Testis (tissue), 3 donors: ENCODE data around the gene ELSPBP1. TPM values are rescaled to one million over a fixed set of nuclear protein-coding genes. Genes with fewer than 3 reads are reported as not detected.

Source experiments
- DNase-seq: peaks from one replicate; pipeline ENCODE4 v3.0.0-alpha.2; 2019
- H3K27ac ChIP-seq, 2 donors: fragments of 200-600 bp; sonication (generic); one replicate each; pipeline ENCODE4 v1.5.1; 2019
- H3K27me3 ChIP-seq: fragments of 200-600 bp; sonication (generic); one replicate; pipeline ENCODE4 v1.5.1; 2019
- H3K36me3 ChIP-seq: fragments of 200-600 bp; sonication (generic); one replicate; pipeline ENCODE4 v1.5.1; 2017; ENCODE audit warnings: low read depth; ENCODE audit errors: missing control alignments
- H3K4me1 ChIP-seq: fragments of 200-600 bp; sonication (generic); one replicate; pipeline ENCODE4 v1.5.1; 2019
- H3K4me3 ChIP-seq, 2 donors: fragments of 200-600 bp; sonication (generic); one replicate each; pipeline ENCODE4 v1.5.1; 2017 to 2019
- H3K9me3 ChIP-seq: fragments of 200-600 bp; sonication (generic); one replicate; pipeline ENCODE4 v1.5.1; 2017
- POLR2A ChIP-seq: fragments of 450-650 bp; IDR thresholded peaks from one replicate; pipeline ENCODE4 v1.6.1; 2017; ENCODE audit warnings: antibody characterized with exemption, mild to moderate bottlenecking, moderate library complexity
- WGBS, 2 donors: methylation state at CpG; one replicate each; pipeline ENCODE4 v1.1.5; 2018; 5-methylcytosine and 5-hydroxymethylcytosine counted together
- intact Hi-C: fragments of 100-400 bp; cut with DNase I; formaldehyde crosslinking; loops from one replicate; pipeline ENCODE4 v1.15.1; 2023; ENCODE audit warnings: low total_unique reads
- polyA plus RNA-seq: library from polyadenylated mRNA; stranded (reverse); fragments of 350-450 nt; fragmentation: Illumina TruSeq; extraction: RNeasy Lipid Tissue Mini Kit (QIAGEN cat#74804); gene quantifications from one replicate; pipeline ENCODE4 v1.2.3, GENCODE V29; 2014; ENCODE audit warnings: low read depth, low replicate concordance; ENCODE audit not compliant: insufficient read depth
- total RNA-seq, 2 donors: library from RNA; depleted of rRNA; stranded (reverse); fragments of >200 nt; gene quantifications; one replicate each; pipeline ENCODE4 v1.2.3, GENCODE V29; 2016
- TF ChIP-seq, protein P1 (sequence below), 3 experiments: fragments of 450-650 bp in 2 of 3; fragments of 200-600 bp in 1 of 3; sonication (generic) in 1 of 3; IDR thresholded peaks; one replicate each; pipeline ENCODE4 v1.5.1; 2016 to 2019; ENCODE audit warnings: antibody characterized with exemption in 3 of 3, mild to moderate bottlenecking in 2 of 3, moderate library complexity in 1 of 3

The ELSPBP1 gene
- total and polyA plus RNA-seq, 3 donors from 2014 or later: 0.25 to 1.2 (median 1.1) TPM

- no peak for TF ChIP-seq POLR2A
- TF ChIP-seq, protein P1, sequence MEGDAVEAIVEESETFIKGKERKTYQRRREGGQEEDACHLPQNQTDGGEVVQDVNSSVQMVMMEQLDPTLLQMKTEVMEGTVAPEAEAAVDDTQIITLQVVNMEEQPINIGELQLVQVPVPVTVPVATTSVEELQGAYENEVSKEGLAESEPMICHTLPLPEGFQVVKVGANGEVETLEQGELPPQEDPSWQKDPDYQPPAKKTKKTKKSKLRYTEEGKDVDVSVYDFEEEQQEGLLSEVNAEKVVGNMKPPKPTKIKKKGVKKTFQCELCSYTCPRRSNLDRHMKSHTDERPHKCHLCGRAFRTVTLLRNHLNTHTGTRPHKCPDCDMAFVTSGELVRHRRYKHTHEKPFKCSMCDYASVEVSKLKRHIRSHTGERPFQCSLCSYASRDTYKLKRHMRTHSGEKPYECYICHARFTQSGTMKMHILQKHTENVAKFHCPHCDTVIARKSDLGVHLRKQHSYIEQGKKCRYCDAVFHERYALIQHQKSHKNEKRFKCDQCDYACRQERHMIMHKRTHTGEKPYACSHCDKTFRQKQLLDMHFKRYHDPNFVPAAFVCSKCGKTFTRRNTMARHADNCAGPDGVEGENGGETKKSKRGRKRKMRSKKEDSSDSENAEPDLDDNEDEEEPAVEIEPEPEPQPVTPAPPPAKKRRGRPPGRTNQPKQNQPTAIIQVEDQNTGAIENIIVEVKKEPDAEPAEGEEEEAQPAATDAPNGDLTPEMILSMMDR (IDR thresholded peaks at IDR 0.05): no peak
These were observed 42.3 kb downstream of the ELSPBP1 start for GRCh38 chr19:48036765-48037164.

DNA sequence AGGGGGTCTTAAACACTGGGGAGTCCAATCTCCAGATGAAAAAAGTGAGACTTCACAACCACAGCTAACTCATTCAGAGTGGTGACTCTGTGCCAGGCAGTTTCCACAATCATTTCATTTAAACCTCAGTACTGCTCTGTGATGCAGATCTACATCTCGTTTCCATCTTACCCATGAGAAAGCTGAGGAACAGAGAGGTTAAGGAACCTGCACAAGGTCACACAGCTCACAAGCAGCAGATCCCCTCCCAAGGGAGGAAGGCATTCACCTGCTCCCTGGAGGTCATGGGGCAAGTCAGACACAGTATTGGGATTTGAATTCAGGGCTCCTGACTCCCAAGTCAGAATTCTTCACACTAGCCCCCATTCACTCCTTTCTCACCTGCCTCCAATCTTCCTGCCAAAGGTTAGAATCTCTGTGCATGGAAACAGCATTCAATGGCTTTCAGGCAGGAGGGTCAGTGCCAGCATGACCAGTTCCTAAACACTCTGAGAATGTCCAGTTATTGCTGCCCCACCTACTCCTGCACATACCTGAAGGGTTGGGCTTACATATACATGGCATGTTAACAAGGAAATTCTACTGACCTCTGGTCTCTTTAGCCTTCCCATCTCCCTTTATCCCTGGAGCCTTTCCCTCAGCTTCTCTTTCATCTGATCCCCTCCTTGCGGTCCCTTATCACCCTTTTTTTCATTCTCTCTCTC lies 47.6 kb downstream of the ELSPBP1 start:
- no peak for TF ChIP-seq POLR2A
- TF ChIP-seq, protein P1 (IDR thresholded peaks at IDR 0.05): no peak

More at GRCh38 chr19:48036765-48037164, 42.3 kb downstream of the ELSPBP1 start:
- Histone ChIP-seq H3K4me1 (no peaks in the 10 kb centered on the region), H3K27ac (no peak overlapping the region), H3K9me3 (no peaks in the 10 kb centered on the region), H3K36me3 (no peaks in the 10 kb centered on the region), H3K27me3 (no peaks in the 10 kb centered on the region), H3K4me3 (no peak overlapping the region)
- intact Hi-C loops: no loop called here
- WGBS, 2 donors: 88 to 92% methylated on average over 2 of the region's 2 CpGs
- DNase-seq: no peak

DNA sequence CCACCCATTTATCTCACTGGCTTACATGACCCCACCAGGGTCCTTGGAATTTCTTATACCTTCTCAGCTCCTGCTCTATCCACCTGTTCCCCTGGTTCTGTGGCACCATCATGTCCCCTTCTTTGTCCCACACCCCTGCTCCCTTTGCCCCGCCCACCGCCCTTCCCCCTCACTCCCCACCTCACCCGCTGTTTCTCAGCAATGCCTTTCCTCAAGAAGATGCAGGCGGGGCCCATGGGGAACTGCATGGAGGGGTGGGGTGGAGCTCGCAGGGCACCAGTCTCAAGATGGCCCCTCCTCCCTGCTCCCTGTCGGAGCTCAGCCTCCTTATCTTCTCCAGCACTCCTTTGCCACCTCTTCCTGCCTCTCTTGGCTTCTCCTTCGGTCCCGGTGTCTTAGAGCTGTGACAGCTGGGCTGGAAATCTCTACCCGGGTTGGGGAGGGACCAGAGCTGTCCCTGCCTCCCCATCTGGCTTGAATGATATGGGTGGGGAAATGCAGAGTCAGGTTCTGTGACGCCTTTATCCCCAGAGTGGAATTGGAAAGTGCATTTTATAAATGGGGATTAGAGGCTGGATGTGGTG lies 49.3 kb downstream of the ELSPBP1 start, which contains the start of gene CABP5:
CABP5 (minus strand) TSS at position 405 of the 584 bp plus-strand sequence; CDS start at position 248, 157 bp downstream.
- no peak within 1 kb of the TSS for H3K27ac ChIP-seq
- no peaks in the 10 kb centered on the region for H3K4me1 ChIP-seq
- no peaks in the 10 kb centered on the region for H3K9me3 ChIP-seq
- intact Hi-C loops: no loop called here
- no peaks in the 10 kb centered on the region for H3K27me3 ChIP-seq
- no peak within 1 kb of the TSS for H3K4me3 ChIP-seq
- no peak for DNase-seq
- TF ChIP-seq POLR2A: no peak
- TF ChIP-seq, protein P1 (IDR thresholded peaks at IDR 0.05): no peak
- H3K36me3 ChIP-seq: no peaks in the 10 kb centered on the region
- 81 to 83% methylated on average over 10 of the region's 10 CpGs for WGBS, 2 donors

More for the DNA sequence above, 47.6 kb downstream of the ELSPBP1 start:
- no peak for DNase-seq
- H3K4me1 ChIP-seq: no peaks in the 10 kb centered on the region
- no peak overlapping the region for H3K4me3 ChIP-seq
- WGBS, 2 donors: 53 to 64% methylated on average over 2 of the region's 2 CpGs
- H3K36me3 ChIP-seq: no peaks in the 10 kb centered on the region
- H3K9me3 ChIP-seq: no peaks in the 10 kb centered on the region
- H3K27me3 ChIP-seq: no peaks in the 10 kb centered on the region
- intact Hi-C loops: no loop called here
- no peak overlapping the region for H3K27ac ChIP-seq

DNA sequence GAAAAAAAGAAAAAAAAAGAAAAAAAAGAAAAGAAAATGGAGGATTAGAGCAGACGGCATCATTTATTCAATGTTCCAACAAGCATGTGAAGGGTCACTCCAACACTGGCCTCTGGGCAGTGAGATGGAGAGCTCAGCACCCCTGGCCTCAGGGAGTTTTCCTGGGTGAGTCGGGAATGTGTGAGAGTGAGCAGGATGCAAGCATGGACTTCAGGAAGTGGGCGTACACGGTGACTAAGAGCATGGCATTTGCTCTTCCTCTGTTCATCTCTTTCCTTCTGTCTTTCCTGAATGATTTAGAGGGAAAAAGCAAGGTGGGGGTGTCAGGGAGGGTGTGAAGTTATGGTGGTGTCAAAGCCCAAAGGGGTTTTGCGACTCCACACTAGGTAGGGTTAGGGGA lies 50.1 kb downstream of the ELSPBP1 start:
- TF ChIP-seq POLR2A: no peak
- TF ChIP-seq, protein P1 (IDR thresholded peaks at IDR 0.05): no peak
- H3K36me3 ChIP-seq: no peaks in the 10 kb centered on the region
- no peaks in the 10 kb centered on the region for H3K27me3 ChIP-seq
- WGBS, 2 donors: 87 to 88% methylated on average over 5 of the region's 5 CpGs
- H3K9me3 ChIP-seq: no peaks in the 10 kb centered on the region
- no peak for DNase-seq
- H3K4me1 ChIP-seq: no peaks in the 10 kb centered on the region
- intact Hi-C loops: no loop called here
- no peak overlapping the region for H3K27ac ChIP-seq
- no peak overlapping the region for H3K4me3 ChIP-seq
